AG08395 (cell line): ENCODE measurements around the gene THSD4.

Source experiments
- DNase-seq: peaks from one replicate; pipeline ENCODE4 v3.0.0; 2012; ENCODE audit warnings: mixed read lengths, low spot score

THSD4 gene

DNA sequence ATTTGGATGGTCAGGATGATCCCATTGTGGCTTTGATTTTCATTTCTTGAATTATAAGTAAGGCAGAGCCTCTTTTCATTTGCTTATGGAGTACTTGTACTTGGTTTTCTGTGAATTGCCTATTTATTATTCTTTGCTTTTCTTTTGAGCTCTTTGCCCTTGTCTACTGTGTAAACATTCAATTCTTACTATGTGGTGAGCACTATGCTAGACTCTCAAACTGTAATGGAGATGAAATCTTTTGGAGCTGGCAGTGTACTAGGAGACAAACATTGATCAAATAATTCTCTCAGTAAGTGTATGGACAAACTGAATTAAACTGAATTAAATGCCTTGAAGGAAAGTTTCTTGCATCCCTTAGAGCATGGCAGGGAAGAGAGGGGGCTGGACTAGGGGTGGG, 608.1 kb downstream of the THSD4 start:
- DNase-seq = no peak

DNA sequence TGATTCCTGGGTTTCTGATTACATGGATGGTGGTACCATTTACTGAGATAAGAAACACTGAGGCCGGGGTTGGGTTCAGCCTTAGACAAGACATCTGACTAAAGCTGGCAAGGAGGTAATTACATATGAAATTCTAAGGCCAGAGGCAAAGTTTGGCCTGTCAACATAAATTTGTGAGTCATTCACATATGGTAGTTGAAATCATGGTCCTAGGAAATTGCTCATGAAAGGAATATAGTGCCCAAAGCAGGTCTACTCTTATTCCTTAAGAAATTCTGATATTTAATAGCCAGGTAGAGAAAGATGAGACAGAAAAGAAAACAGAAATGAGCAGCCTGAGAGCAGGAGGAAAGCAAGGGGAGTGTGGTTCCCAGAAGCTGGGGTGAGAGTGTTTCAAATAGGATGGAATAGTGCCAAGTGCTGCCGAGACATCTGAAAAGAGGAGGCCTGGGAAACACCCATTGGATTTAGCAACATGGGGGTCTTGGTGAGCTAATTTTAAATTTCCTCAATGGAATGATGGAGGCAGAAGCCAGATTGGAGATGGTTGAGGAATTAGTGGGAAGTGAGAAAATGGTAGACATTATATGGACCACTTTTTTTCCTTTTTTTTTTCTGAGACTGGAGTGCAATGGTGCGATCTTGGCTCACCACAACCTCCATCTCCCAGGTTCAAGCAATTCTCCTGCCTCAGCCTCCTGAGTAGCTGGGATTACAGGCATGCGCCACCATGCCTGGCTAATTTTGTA, 610.1 kb downstream of the THSD4 start:
- DNase-seq = peak; percentile 24

DNA sequence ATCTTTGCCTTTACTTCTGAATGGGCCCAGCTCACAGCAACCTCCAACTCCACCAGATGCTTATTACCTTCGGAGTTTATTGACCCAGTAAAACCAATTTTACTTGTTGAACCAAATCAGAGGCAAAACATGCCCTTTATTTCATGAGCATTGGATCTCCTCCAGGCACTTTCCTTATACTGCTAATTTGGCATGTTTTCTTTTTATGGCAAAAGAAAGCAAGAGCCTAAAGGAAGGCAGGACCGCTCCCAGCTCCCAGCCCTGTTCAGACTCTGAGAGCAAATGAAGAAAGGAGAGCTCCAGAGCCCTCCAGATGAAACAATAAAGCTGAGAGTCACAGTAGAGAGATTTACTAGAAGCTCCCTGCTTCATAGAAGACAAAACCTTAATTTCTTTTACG, 613.6 kb downstream of the THSD4 start:
- DNase-seq = no peak

- DNase-seq = no peak
Observed at GRCh38 chr15:71729319-71729718, 614.0 kb downstream of the THSD4 start.

- DNase-seq = peak; percentile 78
Observed at GRCh38 chr15:71730277-71731144, 615.2 kb downstream of the THSD4 start.

DNA sequence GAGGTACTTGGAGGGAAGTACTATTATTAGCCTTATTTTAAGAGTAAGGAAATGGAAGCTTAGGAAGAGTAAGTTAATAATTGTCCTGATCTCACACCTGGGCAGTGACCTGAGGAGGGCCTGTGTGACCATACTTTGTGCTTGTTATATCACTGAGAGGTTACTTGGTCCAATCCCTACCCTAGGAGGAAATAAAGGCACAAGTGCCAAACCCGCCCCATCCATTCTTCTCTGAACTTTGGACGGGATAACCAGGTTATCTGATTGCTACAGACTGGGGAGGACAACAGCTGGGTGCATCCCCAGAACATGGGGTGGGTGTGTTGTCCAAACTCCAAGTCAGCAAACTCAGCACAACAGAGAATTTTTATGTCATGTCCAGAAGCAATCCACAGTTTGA, 617.4 kb downstream of the THSD4 start:
- no peak for DNase-seq

- DNase-seq = no peak
Observed at GRCh38 chr15:71733122-71733521, 617.9 kb downstream of the THSD4 start.

- no peak for DNase-seq
Observed at GRCh38 chr15:71734709-71735384, 619.6 kb downstream of the THSD4 start.

DNA sequence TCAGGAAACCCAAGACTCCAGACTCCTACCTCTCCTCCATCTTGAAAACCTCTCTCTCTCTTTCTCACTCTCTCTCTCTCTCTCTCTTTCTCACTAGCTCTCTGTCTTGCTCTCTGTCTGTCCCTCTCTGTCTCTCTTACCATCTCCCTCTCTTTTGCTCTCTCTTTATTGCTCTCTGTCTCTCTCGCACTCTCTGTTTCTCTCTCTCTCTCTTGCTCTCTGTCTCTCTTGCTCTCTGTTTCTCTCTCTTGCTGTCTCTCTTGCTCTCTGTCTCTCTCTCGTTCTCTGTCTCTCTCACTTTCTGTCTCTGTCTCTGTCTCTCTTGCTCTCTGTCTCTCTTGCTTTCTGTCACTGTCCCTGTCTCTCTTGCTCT, 620.1 kb downstream of the THSD4 start:
- no peak for DNase-seq

- DNase-seq = no peak
Observed at GRCh38 chr15:71736286-71736947, 621.1 kb downstream of the THSD4 start.

GRCh38 chr15:71737761-71738160, 622.5 kb downstream of the THSD4 start:
- no peak for DNase-seq

- DNase-seq = no peak
Observed at GRCh38 chr15:71739355-71739754, 624.1 kb downstream of the THSD4 start.

GRCh38 chr15:71742964-71743363, 627.7 kb downstream of the THSD4 start:
- DNase-seq = no peak

DNA sequence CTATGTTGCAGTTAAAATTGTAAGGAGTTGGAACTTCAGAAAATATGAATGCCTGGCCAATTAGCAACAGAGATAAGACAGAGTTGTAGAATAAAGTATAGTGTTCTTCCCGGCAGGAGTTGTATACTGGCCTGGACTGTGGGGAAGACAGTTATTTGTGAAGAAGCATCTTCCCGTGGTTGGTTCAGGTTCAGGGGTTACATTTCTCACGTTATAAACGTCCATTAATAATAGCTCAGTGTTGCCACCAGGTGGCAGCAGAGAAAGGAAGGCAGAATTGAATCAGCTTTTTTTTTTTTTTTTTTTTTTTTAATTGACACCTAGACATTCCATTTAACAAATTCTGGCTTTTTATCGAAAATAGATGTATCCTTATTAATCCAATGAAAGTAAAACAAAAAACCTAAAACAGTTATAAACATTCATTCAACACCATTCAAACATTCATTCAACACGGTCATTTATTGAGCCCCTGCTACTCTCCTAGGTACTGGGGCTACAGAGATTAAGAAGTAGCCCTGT, 628.7 kb downstream of the THSD4 start:
- DNase-seq = peak; percentile 59

- no peak for DNase-seq
Observed at GRCh38 chr15:71746719-71747118, 631.4 kb downstream of the THSD4 start.

DNA sequence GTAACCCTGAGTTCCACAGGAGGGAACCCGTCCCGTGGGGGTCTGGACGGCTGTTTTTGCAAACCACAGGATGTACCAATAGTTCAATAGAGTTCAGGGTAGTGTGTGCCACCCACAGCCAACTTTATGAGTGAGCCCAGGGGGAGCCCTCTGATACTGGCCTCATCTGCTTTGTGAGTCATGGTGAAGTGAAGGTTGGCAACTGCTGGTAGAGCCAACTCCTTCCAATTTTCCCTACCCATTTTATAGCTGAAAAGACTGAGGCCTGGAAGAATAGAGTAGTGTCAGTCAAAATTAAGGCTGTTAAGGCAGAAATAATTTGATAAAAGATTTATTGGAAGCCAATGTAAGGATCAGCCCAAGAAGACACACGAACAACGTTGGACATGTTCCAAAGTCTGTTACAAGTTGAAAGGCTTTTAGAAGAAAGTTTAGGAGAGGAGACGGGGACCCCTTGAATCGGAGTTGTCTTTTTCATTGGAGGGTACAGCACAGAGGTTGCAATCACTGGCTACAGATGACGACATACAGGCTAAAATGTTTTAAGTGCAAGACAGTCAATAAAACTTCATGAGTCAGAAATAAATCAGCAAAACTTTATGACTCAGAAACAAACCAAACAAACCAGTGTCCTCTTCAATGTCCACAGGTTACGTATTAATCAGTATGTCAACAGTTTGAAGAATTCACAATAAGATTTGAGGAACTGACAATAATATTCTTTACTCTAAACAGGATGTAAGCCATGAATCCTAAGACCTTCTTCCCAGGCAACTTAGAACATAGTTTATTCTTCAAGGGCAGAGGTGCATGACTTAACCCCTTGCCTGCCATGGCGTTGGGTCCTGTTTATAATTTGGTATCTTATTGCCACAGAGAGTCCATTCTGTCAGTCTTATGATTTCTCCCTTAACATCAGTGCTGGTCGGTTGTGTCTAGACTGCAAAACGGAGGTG, 632.1 kb downstream of the THSD4 start:
- peak; percentile 49 for DNase-seq

DNA sequence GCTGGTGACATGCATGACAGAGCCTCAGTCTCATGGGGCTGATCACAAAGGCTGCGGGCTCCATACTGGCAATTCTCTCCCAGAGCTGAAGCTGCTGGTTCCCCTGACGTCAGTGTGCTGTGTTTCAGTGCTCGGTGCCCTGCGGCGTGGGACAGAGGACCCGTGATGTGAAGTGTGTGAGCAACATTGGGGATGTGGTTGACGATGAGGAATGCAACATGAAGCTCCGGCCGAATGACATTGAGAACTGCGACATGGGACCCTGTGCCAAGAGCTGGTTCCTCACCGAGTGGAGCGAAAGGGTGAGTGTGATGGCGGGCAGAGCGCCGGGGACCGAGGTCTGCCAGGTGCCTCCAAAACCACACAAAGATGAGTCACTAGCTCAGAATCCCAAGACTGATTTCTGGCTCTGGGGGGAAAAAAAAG, 633.0 kb downstream of the THSD4 start:
- no peak for DNase-seq

DNA sequence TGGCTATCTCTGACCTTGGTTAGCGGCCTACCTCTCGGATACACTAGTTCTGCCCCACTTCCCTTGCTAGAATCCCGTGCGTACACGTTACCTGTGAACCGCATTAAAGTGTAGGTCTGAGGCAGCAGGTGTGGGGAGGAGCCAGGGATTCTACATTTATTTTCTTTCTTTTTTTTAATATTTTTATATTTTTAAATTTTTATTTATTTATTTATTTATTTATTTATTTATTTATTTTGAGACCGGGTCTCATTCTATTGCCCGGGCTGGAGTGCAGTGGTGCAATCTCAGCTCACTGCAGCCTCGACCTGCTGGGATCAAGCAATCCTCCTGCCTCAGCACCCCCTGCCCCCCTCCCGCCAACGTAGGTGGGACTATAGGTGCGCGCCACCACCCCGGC, 634.2 kb downstream of the THSD4 start:
- DNase-seq = no peak

DNA sequence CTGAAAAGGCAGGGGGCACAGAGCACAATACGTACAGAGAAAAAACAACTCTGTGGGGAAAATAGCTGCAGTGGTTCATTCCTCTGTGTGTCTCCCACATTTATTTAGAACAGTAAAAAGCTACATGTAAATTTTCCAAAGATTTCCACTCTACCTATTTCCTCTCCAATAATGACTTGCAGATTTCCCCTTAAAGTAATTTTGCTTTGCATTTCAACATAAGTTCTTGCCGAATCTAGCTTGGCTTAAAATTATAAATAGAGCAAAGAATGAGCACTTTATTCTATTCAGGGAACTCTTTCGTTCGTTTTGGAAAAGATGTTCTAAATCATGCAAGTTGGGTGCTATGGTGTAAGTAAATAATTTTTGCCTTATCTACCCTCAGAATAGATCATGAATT, 636.9 kb downstream of the THSD4 start:
- DNase-seq = no peak

DNA sequence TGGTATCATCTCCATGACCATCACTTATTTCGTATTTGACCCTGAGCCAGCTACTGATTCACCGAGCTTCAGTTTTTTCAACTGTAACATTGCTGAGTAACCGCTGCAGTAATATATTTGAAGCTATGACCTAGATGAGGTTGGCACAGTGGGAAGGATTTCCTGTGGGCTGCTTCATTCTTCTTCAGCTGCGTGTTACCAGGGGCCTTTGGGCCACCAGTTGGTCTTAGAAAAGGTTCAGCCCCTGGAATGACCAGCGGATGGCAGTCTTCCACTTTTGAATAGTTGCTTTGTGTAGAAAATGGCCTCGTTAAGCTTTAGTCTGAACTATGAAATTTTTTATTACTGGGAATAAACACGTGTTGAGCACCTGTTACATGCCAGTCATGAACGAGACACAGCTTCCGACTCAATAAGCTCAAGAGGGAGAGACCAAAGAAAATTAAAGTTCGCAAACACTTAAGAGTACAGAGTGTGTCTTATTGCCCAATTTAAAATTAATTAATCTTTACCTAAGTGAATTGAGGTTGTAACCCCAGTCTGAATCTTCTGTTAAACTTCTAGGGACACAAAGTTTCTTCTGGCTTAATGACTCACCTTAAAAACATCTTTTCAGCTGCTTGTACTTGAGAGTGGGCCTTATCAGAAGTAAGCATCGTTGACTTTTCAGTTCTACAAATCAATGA, 637.5 kb downstream of the THSD4 start:
- DNase-seq = peak; percentile 90
